ENCODE data around the gene PPIA. TPM values are rescaled to one million over a fixed set of nuclear protein-coding genes. Genes with fewer than 3 reads are reported as not detected.

The PPIA gene
- total and polyA plus RNA-seq, 4 donors: 1,416 to 5,113 (median 2,465) TPM

GRCh38 chr7:44789990-44790389, 6.5 kb upstream of the PPIA start:
- Histone ChIP-seq H3K27ac (ENCODE audit: low read depth in 1 of 2, low read length in 1 of 2) (no peak overlapping the region), H3K36me3 (ENCODE audit: control insufficient read depth in 4 of 4, insufficient read depth in 4 of 4, low read length in 4 of 4) (no peaks in the 10 kb centered on the region), H3K4me3 (no peak overlapping the region), H3K4me1 (ENCODE audit: control insufficient read depth in 5 of 5, insufficient read depth in 5 of 5, low read length in 5 of 5) (no peaks in the 10 kb centered on the region), H3K27me3 (ENCODE audit: control insufficient read depth in 3 of 3, insufficient read depth in 3 of 3, low read length in 2 of 3) (no peaks in the 10 kb centered on the region), H3K9me3 (ENCODE audit: control insufficient read depth in 4 of 4, insufficient read depth in 3 of 4, low read length in 3 of 4) (no peaks in the 10 kb centered on the region), H3K9ac (ENCODE audit: insufficient read depth in 1 of 2, low read length in 2 of 2) (no peak overlapping the region)
- DNase-seq (no peak), ATAC-seq (ENCODE audit: insufficient read depth, low FRiP score) (no peak)
- TF ChIP-seq CTCF (IDR thresholded peaks at IDR 0.05; ENCODE audit: control extremely low read depth, extremely low read depth): no peak
- WGBS, 2 donors: 82 to 91% methylated on average over 5 of the region's 5 CpGs

- TF ChIP-seq CTCF (IDR thresholded peaks at IDR 0.05; ENCODE audit: control extremely low read depth, extremely low read depth): no peak
Measured at GRCh38 chr7:44791278-44792219, 4.9 kb upstream of the PPIA start.

GRCh38 chr7:44793919-44794318, 2.6 kb upstream of the PPIA start:
- WGBS, 2 donors: 78 to 91% methylated on average over 5 of the region's 5 CpGs
- DNase-seq: peak in 1 of 3 donors; percentile 21
- Histone ChIP-seq H3K27me3 (ENCODE audit: control insufficient read depth in 3 of 3, insufficient read depth in 3 of 3, low read length in 2 of 3) (no peaks in the 10 kb centered on the region), H3K36me3 (ENCODE audit: control insufficient read depth in 4 of 4, insufficient read depth in 4 of 4, low read length in 4 of 4) (peaks cover 0 to 10% (median 3%) of the 10 kb centered on the region in 4 donors), H3K9ac (ENCODE audit: insufficient read depth in 1 of 2, low read length in 2 of 2) (no peak overlapping the region), H3K4me1 (ENCODE audit: control insufficient read depth in 5 of 5, insufficient read depth in 5 of 5, low read length in 5 of 5) (peaks cover 1 to 13% (median 7%) of the 10 kb centered on the region in 5 donors), H3K9me3 (ENCODE audit: control insufficient read depth in 4 of 4, insufficient read depth in 3 of 4, low read length in 3 of 4) (no peaks in the 10 kb centered on the region), H3K27ac (ENCODE audit: low read depth in 1 of 2, low read length in 1 of 2) (no peak overlapping the region), H3K4me3 (no peak overlapping the region)
- ATAC-seq (ENCODE audit: insufficient read depth, low FRiP score): no peak
- TF ChIP-seq CTCF (IDR thresholded peaks at IDR 0.05; ENCODE audit: control extremely low read depth, extremely low read depth): no peak

More at GRCh38 chr7:44791278-44792219, 4.9 kb upstream of the PPIA start:
- H3K27ac ChIP-seq (ENCODE audit: low read depth in 1 of 2, low read length in 1 of 2): no peak overlapping the region
- H3K9ac ChIP-seq (ENCODE audit: insufficient read depth in 1 of 2, low read length in 2 of 2): no peak overlapping the region
- H3K4me3 ChIP-seq: no peak overlapping the region
- H3K36me3 ChIP-seq (ENCODE audit: control insufficient read depth in 4 of 4, insufficient read depth in 4 of 4, low read length in 4 of 4): no peaks in the 10 kb centered on the region
- ATAC-seq (ENCODE audit: insufficient read depth, low FRiP score) (no peak), DNase-seq (peak in 1 of 3 donors; percentile 23)
- H3K27me3 ChIP-seq (ENCODE audit: control insufficient read depth in 3 of 3, insufficient read depth in 3 of 3, low read length in 2 of 3): no peaks in the 10 kb centered on the region
- H3K4me1 ChIP-seq (ENCODE audit: control insufficient read depth in 5 of 5, insufficient read depth in 5 of 5, low read length in 5 of 5): no peaks in the 10 kb centered on the region
- no peaks in the 10 kb centered on the region for H3K9me3 ChIP-seq (ENCODE audit: control insufficient read depth in 4 of 4, insufficient read depth in 3 of 4, low read length in 3 of 4)
- WGBS, 2 donors: 87 to 90% methylated on average over 8 of the region's 8 CpGs

Data from lung (tissue), 12 donors.